GM19193 (cell line): ENCODE measurements around the gene FLG.

Source experiments
- POLR2A ChIP-seq: IDR thresholded peaks from 4 replicates; pipeline ENCODE4 v1.6.1; 2011; ENCODE audit not compliant: insufficient read depth, insufficient read length; ENCODE audit errors: extremely low read depth

The FLG gene

DNA sequence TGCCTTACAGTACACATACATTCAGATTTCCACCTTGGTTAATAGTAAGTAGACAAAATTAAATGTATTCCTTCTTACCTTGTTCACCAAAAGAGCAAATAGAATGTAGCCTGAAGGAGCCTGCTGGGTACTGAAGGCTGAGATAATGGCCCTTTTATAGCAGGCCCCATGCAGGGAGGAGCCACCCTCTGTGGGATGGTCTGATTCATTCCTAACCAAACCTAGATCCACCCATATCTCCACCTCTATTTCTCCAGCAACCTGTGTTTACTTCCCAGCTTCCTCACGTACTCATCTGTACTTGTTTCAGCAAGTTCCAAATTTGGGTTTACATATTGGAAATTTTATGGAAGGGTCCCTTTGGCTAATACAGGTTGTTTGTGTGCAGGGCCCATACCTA, at the start of gene FLG:
Gene FLG (minus strand): TSS at position 129 of the 400 bp plus-strand sequence. CDS start 9,783 bp downstream, outside the sequence.
- TF ChIP-seq POLR2A, result no peak

- TF ChIP-seq POLR2A, result no peak
These were observed 49.4 kb upstream of the FLG start for GRCh38 chr1:152374451-152374850.

- no peak for TF ChIP-seq POLR2A
These were observed 47.6 kb upstream of the FLG start for GRCh38 chr1:152372672-152373071.

- no peak for TF ChIP-seq POLR2A
These were observed 42.4 kb upstream of the FLG start for GRCh38 chr1:152367436-152367835.

- TF ChIP-seq POLR2A, result no peak
These were observed 34.9 kb upstream of the FLG start, which contains the start of gene FLG2 for GRCh38 chr1:152359906-152360305. TSS of gene FLG2 (minus strand) at chr1:152360006. CDS start at chr1:152358884, 1,122 bp downstream.

GRCh38 chr1:152356736-152357135, 31.7 kb upstream of the FLG start:
- no peak for TF ChIP-seq POLR2A

DNA sequence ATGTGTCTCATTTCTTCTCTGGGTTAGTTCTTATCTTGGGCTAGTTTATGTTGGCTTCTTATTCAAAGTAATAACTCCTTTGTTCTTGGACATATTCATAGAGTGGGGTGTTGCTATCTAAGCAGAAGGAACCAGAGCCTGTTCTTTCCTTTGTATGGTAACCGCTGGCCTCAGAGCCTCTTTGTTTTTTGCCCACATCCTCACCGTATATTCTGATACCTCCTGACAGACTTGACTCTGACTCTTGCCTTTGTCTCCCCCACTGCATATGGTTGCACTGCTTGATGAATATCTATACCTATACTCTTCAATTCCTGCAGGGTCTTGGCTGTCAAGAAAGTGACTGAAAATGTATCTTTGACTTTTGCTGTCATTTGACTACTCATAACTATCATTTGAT, 24.6 kb upstream of the FLG start:
- no peak for TF ChIP-seq POLR2A

- TF ChIP-seq POLR2A, result no peak
These were observed 23.4 kb upstream of the FLG start for GRCh38 chr1:152348447-152348846.

GRCh38 chr1:152347116-152347728, 22.2 kb upstream of the FLG start:
- no peak for TF ChIP-seq POLR2A

DNA sequence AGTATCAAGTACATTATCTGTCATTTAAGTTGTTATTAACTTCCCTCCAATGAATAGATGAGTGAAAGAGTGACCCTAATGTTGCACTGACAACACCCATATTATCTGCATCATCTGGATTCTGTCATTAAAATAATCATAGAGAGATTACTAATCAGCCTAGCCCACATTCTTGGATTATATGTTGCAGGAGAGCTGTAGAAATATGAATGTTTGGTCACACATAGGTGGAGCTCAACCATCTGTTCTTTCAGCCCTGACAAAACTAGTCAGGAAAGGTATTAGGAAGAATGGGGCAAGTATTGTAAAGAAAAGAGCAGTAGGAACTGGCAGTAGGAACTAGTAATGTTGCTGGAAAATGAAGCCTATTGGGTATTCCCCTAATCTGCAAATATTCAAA, 19.4 kb upstream of the FLG start:
- no peak for TF ChIP-seq POLR2A

- no peak for TF ChIP-seq POLR2A
These were observed 18.0 kb upstream of the FLG start for GRCh38 chr1:152343006-152343405.

DNA sequence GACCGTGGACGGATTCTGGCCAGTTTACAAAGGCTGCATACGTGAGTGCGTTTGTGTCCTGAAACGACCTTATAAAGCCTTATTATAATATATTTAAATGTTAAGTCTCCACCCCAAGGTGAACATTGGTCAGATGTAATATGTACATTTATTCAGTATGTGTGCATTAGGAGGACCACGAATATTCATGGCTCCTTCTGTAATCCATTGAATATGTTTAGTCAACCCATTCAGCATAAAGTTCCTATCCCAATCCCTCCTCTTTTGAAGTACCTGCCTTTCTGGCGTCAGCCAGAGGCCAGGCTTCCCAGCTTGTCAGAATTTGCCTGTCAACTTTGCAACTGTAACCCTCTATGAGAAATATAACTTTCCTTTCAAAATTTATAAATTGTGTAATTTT, 10.4 kb upstream of the FLG start:
- TF ChIP-seq POLR2A, result no peak

DNA sequence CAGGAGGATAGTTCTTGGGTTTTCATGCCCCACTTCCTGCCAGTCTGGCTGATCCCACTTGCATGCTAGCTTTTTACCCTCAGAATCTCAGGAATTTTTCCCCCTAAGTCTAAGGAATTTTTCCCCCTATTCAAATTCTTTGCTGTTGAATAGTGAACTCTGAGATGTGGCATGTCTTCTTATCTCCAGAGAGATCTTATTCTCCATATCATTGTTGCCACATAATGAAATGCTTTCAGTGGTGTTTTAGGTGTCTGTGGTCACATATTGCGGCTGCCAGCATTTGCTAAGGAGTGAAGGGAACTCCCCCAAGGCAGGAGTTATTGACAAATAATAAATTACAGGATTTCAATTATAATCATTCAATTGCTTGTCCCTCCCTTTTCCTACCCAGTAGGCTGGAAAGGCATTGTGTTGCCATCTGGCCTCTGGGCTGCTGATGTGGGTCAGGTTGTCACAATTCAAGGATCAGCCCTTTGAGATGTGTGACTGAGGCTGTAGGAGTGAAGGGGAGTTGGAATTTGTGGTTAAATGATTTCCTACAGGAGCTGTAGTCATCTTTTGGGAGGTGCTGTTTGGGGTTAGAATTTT, 3.9 kb upstream of the FLG start:
- no peak for TF ChIP-seq POLR2A

- TF ChIP-seq POLR2A, result no peak
These were observed 11.1 kb downstream of the FLG start for GRCh38 chr1:152313970-152314369.

DNA sequence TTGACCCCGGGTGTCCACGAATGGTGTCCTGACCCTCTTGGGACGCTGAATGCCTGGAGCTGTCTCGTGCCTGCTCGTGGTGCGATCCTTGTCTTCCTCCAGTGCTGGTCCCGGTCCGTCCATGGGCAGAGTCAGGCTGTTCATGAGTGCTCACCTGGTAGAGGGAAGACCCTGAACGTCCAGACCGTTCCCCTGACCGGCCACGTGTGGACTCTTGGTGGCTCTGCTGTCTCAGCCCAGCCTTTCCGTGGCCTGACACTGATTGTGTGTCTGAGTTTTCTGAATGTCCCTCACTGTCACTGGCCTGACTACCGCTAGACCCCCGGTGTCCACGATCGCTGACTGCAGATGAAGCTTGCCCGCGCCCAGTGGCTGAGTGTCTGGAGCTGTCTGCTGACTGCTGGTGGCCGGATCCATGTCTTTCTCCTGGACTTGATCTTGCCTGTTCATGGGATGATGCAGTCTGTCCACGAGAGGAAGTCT, 11.7 kb downstream of the FLG start:
- no peak for TF ChIP-seq POLR2A

GRCh38 chr1:152309955-152310354, 15.1 kb downstream of the FLG start:
- no peak for TF ChIP-seq POLR2A
